Adrenal gland (tissue), 5 donors: Measurements from ENCODE around the gene CYB5R3.

Experiments
- POLR2A ChIP-seq, 2 donors: fragments of 450-650 bp; IDR thresholded peaks; one replicate each; pipeline ENCODE4 v1.6.1; 2017; ENCODE audit warnings: antibody characterized with exemption in 2 of 2, mild to moderate bottlenecking in 2 of 2, moderate library complexity in 1 of 2
- TF ChIP-seq, protein P1 (sequence below), 6 experiments: fragments of 450-650 bp in 4 of 6; fragments of 200-600 bp in 2 of 6; sonication (generic) in 1 of 6; IDR thresholded peaks; 1 replicate in 5 of 6; 2 replicates in 1 of 6; pipeline versions ENCODE4 v1.5.1 to v1.8.0; 2016 to 2021; ENCODE audit warnings: antibody characterized with exemption in 6 of 6, mild to moderate bottlenecking in 2 of 6, moderate library complexity in 1 of 6
- donor health status: DM: no; HTN: no; CAD: no.

- TF ChIP-seq, protein P1, sequence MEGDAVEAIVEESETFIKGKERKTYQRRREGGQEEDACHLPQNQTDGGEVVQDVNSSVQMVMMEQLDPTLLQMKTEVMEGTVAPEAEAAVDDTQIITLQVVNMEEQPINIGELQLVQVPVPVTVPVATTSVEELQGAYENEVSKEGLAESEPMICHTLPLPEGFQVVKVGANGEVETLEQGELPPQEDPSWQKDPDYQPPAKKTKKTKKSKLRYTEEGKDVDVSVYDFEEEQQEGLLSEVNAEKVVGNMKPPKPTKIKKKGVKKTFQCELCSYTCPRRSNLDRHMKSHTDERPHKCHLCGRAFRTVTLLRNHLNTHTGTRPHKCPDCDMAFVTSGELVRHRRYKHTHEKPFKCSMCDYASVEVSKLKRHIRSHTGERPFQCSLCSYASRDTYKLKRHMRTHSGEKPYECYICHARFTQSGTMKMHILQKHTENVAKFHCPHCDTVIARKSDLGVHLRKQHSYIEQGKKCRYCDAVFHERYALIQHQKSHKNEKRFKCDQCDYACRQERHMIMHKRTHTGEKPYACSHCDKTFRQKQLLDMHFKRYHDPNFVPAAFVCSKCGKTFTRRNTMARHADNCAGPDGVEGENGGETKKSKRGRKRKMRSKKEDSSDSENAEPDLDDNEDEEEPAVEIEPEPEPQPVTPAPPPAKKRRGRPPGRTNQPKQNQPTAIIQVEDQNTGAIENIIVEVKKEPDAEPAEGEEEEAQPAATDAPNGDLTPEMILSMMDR (IDR thresholded peaks at IDR 0.05), result no peak
- TF ChIP-seq POLR2A (IDR thresholded peaks at IDR 0.05), result no peak
These were observed 1.2 kb downstream of the CYB5R3 start for GRCh38 chr22:42648017-42648367.
